Measurements from ENCODE around the gene BIRC5.
A peak's percentile ranks its signal among the peaks of the same experiment; 100 is the strongest.
"Not testable (repeated sequence)": the region's sequence is repeated elsewhere in the genome, so short reads cannot be mapped to it uniquely, and the experiment has no call there.

Gene BIRC5

GRCh38 chr17:78240012-78240655 is 26.1 kb downstream of the BIRC5 start:
- DNase-seq (ENCODE audit: low read depth), result no peak

- DNase-seq (ENCODE audit: low read depth), result no peak
These were observed 26.8 kb downstream of the BIRC5 start for GRCh38 chr17:78240839-78241238.

- peak; percentile 69 for DNase-seq (ENCODE audit: low read depth)
These were observed 27.4 kb downstream of the BIRC5 start for GRCh38 chr17:78241277-78242023.

- peak; percentile 83 for DNase-seq (ENCODE audit: low read depth)
These were observed 28.1 kb downstream of the BIRC5 start for GRCh38 chr17:78242024-78242742.

- no peak for DNase-seq (ENCODE audit: low read depth)
These were observed 33.3 kb downstream of the BIRC5 start for GRCh38 chr17:78247304-78247703.

GRCh38 chr17:78248051-78248914 is 34.2 kb downstream of the BIRC5 start:
- no peak for DNase-seq (ENCODE audit: low read depth)

- no peak for DNase-seq (ENCODE audit: low read depth)
These were observed 35.2 kb downstream of the BIRC5 start for GRCh38 chr17:78249074-78249817.

GRCh38 chr17:78249818-78250806 is 36.1 kb downstream of the BIRC5 start:
- no peak for DNase-seq (ENCODE audit: low read depth)

- peak; percentile 89 for DNase-seq (ENCODE audit: low read depth)
These were observed 37.1 kb downstream of the BIRC5 start for GRCh38 chr17:78250891-78251772.

GRCh38 chr17:78251773-78252103 is 37.7 kb downstream of the BIRC5 start:
- no peak for DNase-seq (ENCODE audit: low read depth)

- no peak for DNase-seq (ENCODE audit: low read depth)
These were observed 38.1 kb downstream of the BIRC5 start for GRCh38 chr17:78252111-78252634.

- no peak for DNase-seq (ENCODE audit: low read depth)
These were observed 38.9 kb downstream of the BIRC5 start for GRCh38 chr17:78252701-78253635.

- not testable (repeated sequence) for DNase-seq (ENCODE audit: low read depth)
These were observed 39.5 kb downstream of the BIRC5 start for GRCh38 chr17:78253636-78253945.

GRCh38 chr17:78253946-78254672 is 40.1 kb downstream of the BIRC5 start:
- peak; percentile 87 for DNase-seq (ENCODE audit: low read depth)

- DNase-seq (ENCODE audit: low read depth), result no peak
These were observed 41.1 kb downstream of the BIRC5 start for GRCh38 chr17:78255029-78255656.

GRCh38 chr17:78255953-78256706 is 42.1 kb downstream of the BIRC5 start:
- no peak for DNase-seq (ENCODE audit: low read depth)

All from ELR (cell line).